Keratinocyte (primary cell): Measurements from ENCODE around the gene ZNF662.

Experiments used
- EZH2 ChIP-seq: IDR thresholded peaks from one replicate; pipeline ENCODE4 v1.6.1; 2012; ENCODE audit warnings: inconsistent platforms, mild to moderate bottlenecking, low read length, moderate library complexity
- TF ChIP-seq, protein P1 (sequence below), 3 experiments: IDR thresholded peaks in 1 of 3; conservative IDR thresholded peaks in 1 of 3; optimal IDR thresholded peaks in 1 of 3; 2 replicates in 2 of 3; 3 replicates in 1 of 3; pipeline versions ENCODE3 to v1.5.1; 2011; ENCODE audit warnings: low read length in 3 of 3, mild to moderate bottlenecking in 3 of 3, moderate library complexity in 2 of 3, control low read depth in 1 of 3, inconsistent platforms in 1 of 3; ENCODE audit not compliant: insufficient read depth in 2 of 3; ENCODE audit errors: extremely low read depth in 1 of 3

DNA sequence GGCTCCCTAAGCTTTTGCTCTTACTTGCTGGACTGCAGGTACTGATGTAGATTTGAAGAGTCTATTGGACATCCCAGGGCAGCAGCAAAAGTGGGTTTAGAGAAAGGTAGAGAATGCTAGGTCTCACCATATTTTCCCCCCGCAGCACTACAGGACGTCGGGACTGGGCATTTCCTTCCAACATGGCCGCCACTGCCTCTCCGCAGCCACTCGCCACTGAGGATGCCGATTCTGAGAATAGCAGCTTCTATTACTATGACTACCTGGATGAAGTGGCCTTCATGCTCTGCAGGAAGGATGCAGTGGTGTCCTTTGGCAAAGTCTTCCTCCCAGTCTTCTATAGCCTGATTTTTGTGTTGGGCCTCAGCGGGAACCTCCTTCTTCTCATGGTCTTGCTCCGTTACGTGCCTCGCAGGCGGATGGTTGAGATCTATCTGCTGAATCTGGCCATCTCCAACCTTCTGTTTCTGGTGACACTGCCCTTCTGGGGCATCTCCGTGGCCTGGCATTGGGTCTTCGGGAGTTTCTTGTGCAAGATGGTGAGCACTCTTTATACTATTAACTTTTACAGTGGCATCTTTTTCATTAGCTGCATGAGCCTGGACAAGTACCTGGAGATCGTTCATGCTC lies 41.5 kb upstream of the ZNF662 start:
- TF ChIP-seq, protein P1, sequence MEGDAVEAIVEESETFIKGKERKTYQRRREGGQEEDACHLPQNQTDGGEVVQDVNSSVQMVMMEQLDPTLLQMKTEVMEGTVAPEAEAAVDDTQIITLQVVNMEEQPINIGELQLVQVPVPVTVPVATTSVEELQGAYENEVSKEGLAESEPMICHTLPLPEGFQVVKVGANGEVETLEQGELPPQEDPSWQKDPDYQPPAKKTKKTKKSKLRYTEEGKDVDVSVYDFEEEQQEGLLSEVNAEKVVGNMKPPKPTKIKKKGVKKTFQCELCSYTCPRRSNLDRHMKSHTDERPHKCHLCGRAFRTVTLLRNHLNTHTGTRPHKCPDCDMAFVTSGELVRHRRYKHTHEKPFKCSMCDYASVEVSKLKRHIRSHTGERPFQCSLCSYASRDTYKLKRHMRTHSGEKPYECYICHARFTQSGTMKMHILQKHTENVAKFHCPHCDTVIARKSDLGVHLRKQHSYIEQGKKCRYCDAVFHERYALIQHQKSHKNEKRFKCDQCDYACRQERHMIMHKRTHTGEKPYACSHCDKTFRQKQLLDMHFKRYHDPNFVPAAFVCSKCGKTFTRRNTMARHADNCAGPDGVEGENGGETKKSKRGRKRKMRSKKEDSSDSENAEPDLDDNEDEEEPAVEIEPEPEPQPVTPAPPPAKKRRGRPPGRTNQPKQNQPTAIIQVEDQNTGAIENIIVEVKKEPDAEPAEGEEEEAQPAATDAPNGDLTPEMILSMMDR (optimal IDR thresholded peaks at IDR 0.05 in 1 of 3, IDR thresholded peaks at IDR 0.05 in 1 of 3, conservative IDR thresholded peaks at IDR 0.05 in 1 of 3; ENCODE audit: extremely low read depth in 1 of 3, insufficient read depth in 2 of 3, low read length in 3 of 3), result no peak
- no peak for TF ChIP-seq EZH2
